ENCODE results near the gene C1orf198.

The C1orf198 gene

GRCh38 chr1:230814949-230815692, 53.2 kb downstream of the C1orf198 start:
- in situ Hi-C loops (cut with MboI; ENCODE audit: low sequenced_read_pairs), result no loop called here

GRCh38 chr1:230812568-230812967, 55.8 kb downstream of the C1orf198 start:
- in situ Hi-C loops (cut with MboI; ENCODE audit: low sequenced_read_pairs), result no loop called here

- in situ Hi-C loops (cut with MboI; ENCODE audit: low sequenced_read_pairs), result no loop called here
Observed at GRCh38 chr1:230809256-230809990, 58.9 kb downstream of the C1orf198 start.

GRCh38 chr1:230808281-230808872, 59.9 kb downstream of the C1orf198 start:
- in situ Hi-C loops (cut with MboI; ENCODE audit: low sequenced_read_pairs), result no loop called here

GRCh38 chr1:230807561-230808280, 60.6 kb downstream of the C1orf198 start:
- in situ Hi-C loops (cut with MboI; ENCODE audit: low sequenced_read_pairs), result no loop called here

- in situ Hi-C loops (cut with MboI; ENCODE audit: low sequenced_read_pairs), result no loop called here
Observed at GRCh38 chr1:230807029-230807428, 61.3 kb downstream of the C1orf198 start.

- in situ Hi-C loops (cut with MboI; ENCODE audit: low sequenced_read_pairs), result no loop called here
Observed at GRCh38 chr1:230806552-230806951, 61.8 kb downstream of the C1orf198 start.

- in situ Hi-C loops (cut with MboI; ENCODE audit: low sequenced_read_pairs), result no loop called here
Observed at GRCh38 chr1:230804396-230804795, 63.9 kb downstream of the C1orf198 start.

GRCh38 chr1:230800891-230801840, 67.2 kb downstream of the C1orf198 start:
- in situ Hi-C loops (cut with MboI; ENCODE audit: low sequenced_read_pairs), result no loop called here

GRCh38 chr1:230798491-230798890, 69.8 kb downstream of the C1orf198 start:
- in situ Hi-C loops (cut with MboI; ENCODE audit: low sequenced_read_pairs), result no loop called here

GRCh38 chr1:230797942-230798365, 70.4 kb downstream of the C1orf198 start:
- in situ Hi-C loops (cut with MboI; ENCODE audit: low sequenced_read_pairs), result no loop called here

GRCh38 chr1:230797376-230797920, 70.9 kb downstream of the C1orf198 start:
- in situ Hi-C loops (cut with MboI; ENCODE audit: low sequenced_read_pairs), result no loop called here

- in situ Hi-C loops (cut with MboI; ENCODE audit: low sequenced_read_pairs), result no loop called here
Observed at GRCh38 chr1:230796626-230797025, 71.7 kb downstream of the C1orf198 start.

- in situ Hi-C loops (cut with MboI; ENCODE audit: low sequenced_read_pairs), result no loop called here
Observed at GRCh38 chr1:230794871-230795605, 73.3 kb downstream of the C1orf198 start.

GRCh38 chr1:230794431-230794830, 73.9 kb downstream of the C1orf198 start:
- in situ Hi-C loops (cut with MboI; ENCODE audit: low sequenced_read_pairs), result no loop called here

- in situ Hi-C loops (cut with MboI; ENCODE audit: low sequenced_read_pairs), result no loop called here
Observed at GRCh38 chr1:230793463-230793745, 74.9 kb downstream of the C1orf198 start.

- in situ Hi-C loops (cut with MboI; ENCODE audit: low sequenced_read_pairs), result no loop called here
Observed at GRCh38 chr1:230792691-230793462, 75.4 kb downstream of the C1orf198 start.

GRCh38 chr1:230791986-230792564, 76.2 kb downstream of the C1orf198 start:
- in situ Hi-C loops (cut with MboI; ENCODE audit: low sequenced_read_pairs), result no loop called here
